Endodermal cell (in vitro differentiated cells): ENCODE data around the gene RXFP1. TPM values are rescaled to one million over a fixed set of nuclear protein-coding genes. Genes with fewer than 3 reads are reported as not detected.

Experiments
- DNase-seq: peaks from one replicate; pipeline ENCODE4 v3.0.0-alpha.2; 2017
- H3K27ac ChIP-seq: 2 replicates; pipeline ENCODE4 v1.5.1; 2013; ENCODE audit warnings: mild to moderate bottlenecking, low read depth, low read length, moderate library complexity
- H3K27me3 ChIP-seq: 2 replicates; pipeline ENCODE4 v1.6.1; 2013; ENCODE audit warnings: mild to moderate bottlenecking, low read length, moderate library complexity; ENCODE audit not compliant: insufficient read depth, control insufficient read depth, poor library complexity, severe bottlenecking
- H3K36me3 ChIP-seq: 2 replicates; pipeline ENCODE4 v1.7.0; 2013; ENCODE audit warnings: mild to moderate bottlenecking, low read length, moderate library complexity; ENCODE audit not compliant: control insufficient read depth, insufficient read depth
- H3K4me1 ChIP-seq: one replicate; pipeline ENCODE4 v1.7.0; 2013; ENCODE audit warnings: low read length; ENCODE audit not compliant: control insufficient read depth, insufficient read depth
- H3K4me3 ChIP-seq: 2 replicates; pipeline ENCODE4 v1.5.1; 2013; ENCODE audit warnings: mild to moderate bottlenecking, low read length, moderate library complexity
- H3K9ac ChIP-seq: 2 replicates; pipeline ENCODE4 v1.6.1; 2013; ENCODE audit warnings: mild to moderate bottlenecking, low read length, moderate library complexity; ENCODE audit not compliant: poor library complexity, severe bottlenecking; ENCODE audit errors: extremely low read depth
- H3K9me3 ChIP-seq: 2 replicates; pipeline ENCODE4 v1.6.1; 2013; ENCODE audit warnings: mild to moderate bottlenecking, low read length, moderate library complexity; ENCODE audit not compliant: control insufficient read depth
- H3K27ac Mint-ChIP-seq: 2 replicates; pipeline ENCODE4 v1.8.0; 2020; ENCODE audit warnings: mixed read lengths
- H3K27me3 Mint-ChIP-seq: 2 replicates; pipeline ENCODE4 v1.8.0; 2021; ENCODE audit warnings: mild to moderate bottlenecking, mixed read lengths; ENCODE audit not compliant: insufficient read depth
- H3K36me3 Mint-ChIP-seq: 2 replicates; pipeline ENCODE4 v1.8.0; 2020; ENCODE audit warnings: low read depth, mixed read lengths
- H3K4me1 Mint-ChIP-seq: 2 replicates; pipeline ENCODE4 v1.8.0; 2020; ENCODE audit warnings: mixed read lengths
- H3K4me3 Mint-ChIP-seq: 2 replicates; pipeline ENCODE4 v1.8.0; 2020; ENCODE audit warnings: mild to moderate bottlenecking, moderate library complexity, mixed read lengths
- H3K9me3 Mint-ChIP-seq: 2 replicates; pipeline ENCODE4 v1.8.0; 2020; ENCODE audit warnings: mild to moderate bottlenecking, mixed read lengths
- CTCF ChIP-seq: fragments of 200-600 bp; sonication (generic); conservative IDR thresholded peaks from 2 replicates; pipeline ENCODE4 v1.5.0; 2021; ENCODE audit warnings: antibody characterized with exemption, mild to moderate bottlenecking
- WGBS, 2 experiments: methylation state at CpG; one replicate each; pipeline versions ENCODE4 v1.1.5 to v1.1.7; 2013; ENCODE audit warnings: missing lambda C conversion rate in 2 of 2, mixed read lengths in 1 of 2; ENCODE audit not compliant: insufficient coverage in 1 of 2, insufficient read length in 1 of 2; 5-methylcytosine and 5-hydroxymethylcytosine counted together
- total RNA-seq, 2 donors: library from RNA; stranded (reverse); fragmentation: NEBNext Ultra II Directional in 1 of 2; extraction: Animal tissue kit (Norgen Biotek cat#: 25700) in 1 of 2; gene quantifications; 2 replicates in 1 of 2; 3 replicates in 1 of 2; pipeline ENCODE4 v1.2.1, GENCODE V29; 2021

RXFP1 gene
- total RNA-seq, 2 donors from 2014 or later, result not detected

- no peaks in the 10 kb centered on the region for H3K9me3 ChIP-seq
- H3K4me1 Mint-ChIP-seq, result no peaks in the 10 kb centered on the region
- H3K4me3 ChIP-seq, result no peak overlapping the region
- H3K9me3 Mint-ChIP-seq, result no peaks in the 10 kb centered on the region
- H3K27ac Mint-ChIP-seq, result no peak overlapping the region
- H3K9ac ChIP-seq, result no peak overlapping the region
- no peak overlapping the region for H3K4me3 Mint-ChIP-seq
- no peaks in the 10 kb centered on the region for H3K36me3 ChIP-seq
- WGBS, 2 experiments, result 89 to 100% methylated on average over 1 to 4 of the region's 4 CpGs
- no peak for TF ChIP-seq CTCF
- no peak for DNase-seq
- no peaks in the 10 kb centered on the region for H3K4me1 ChIP-seq
- H3K27me3 ChIP-seq, result no peaks in the 10 kb centered on the region
- no peaks in the 10 kb centered on the region for H3K36me3 Mint-ChIP-seq
- H3K27me3 Mint-ChIP-seq, result no peaks in the 10 kb centered on the region
- H3K27ac ChIP-seq, result no peak overlapping the region
These were observed 85.3 kb downstream of the RXFP1 start for GRCh38 chr4:158606969-158607368.

DNA sequence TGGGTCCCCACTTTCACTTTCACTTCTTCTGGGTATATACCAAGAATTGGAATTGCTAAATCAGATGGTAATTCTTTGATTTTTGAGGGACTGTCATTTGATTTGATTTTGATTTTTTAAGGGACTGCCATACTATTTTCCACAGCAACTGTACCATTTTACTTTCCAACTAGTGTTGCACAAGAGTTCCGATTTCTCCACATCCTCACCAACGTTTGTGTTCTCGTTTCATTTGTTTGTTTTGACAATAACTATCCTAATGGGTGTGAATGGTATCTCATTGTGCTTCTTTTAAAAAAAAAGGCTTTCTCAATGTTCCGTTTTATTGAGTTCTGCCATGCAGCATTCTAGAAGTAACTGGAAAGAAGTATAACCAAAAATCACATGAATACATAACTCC lies 87.4 kb downstream of the RXFP1 start:
- no peaks in the 10 kb centered on the region for H3K27me3 ChIP-seq
- DNase-seq, result no peak
- H3K27ac ChIP-seq, result no peak overlapping the region
- H3K36me3 ChIP-seq, result no peaks in the 10 kb centered on the region
- H3K9me3 Mint-ChIP-seq, result no peaks in the 10 kb centered on the region
- no peaks in the 10 kb centered on the region for H3K27me3 Mint-ChIP-seq
- H3K4me1 Mint-ChIP-seq, result no peaks in the 10 kb centered on the region
- H3K9me3 ChIP-seq, result no peaks in the 10 kb centered on the region
- WGBS, 2 experiments, result 94% methylated on average over 4 of the region's 4 CpGs; no CpG with 5 or more reads in 1 of the 2 experiments
- no peak for TF ChIP-seq CTCF
- H3K9ac ChIP-seq, result no peak overlapping the region
- no peaks in the 10 kb centered on the region for H3K4me1 ChIP-seq
- H3K4me3 Mint-ChIP-seq, result no peak overlapping the region
- H3K4me3 ChIP-seq, result no peak overlapping the region
- H3K27ac Mint-ChIP-seq, result no peak overlapping the region
- no peaks in the 10 kb centered on the region for H3K36me3 Mint-ChIP-seq

DNA sequence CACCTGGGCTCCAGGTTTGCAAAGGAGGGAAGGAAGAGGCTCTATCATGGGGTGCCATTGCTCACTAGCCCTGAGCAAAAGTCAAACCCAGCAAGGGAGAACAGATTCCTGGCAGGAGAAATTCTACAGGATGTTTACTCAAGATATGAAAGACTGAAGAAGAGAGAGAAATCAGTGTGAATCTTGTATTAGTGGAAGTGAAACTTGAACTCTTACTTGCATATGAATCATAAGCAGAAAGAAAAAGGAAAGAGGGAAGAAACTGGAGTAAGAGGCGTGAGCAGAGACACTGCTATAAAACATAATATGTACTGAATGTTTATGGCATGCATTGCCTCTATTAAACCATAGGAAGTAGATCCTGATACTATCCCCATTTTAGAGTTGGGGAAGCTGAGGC lies 89.1 kb downstream of the RXFP1 start:
- no peaks in the 10 kb centered on the region for H3K9me3 ChIP-seq
- no peaks in the 10 kb centered on the region for H3K27me3 ChIP-seq
- Mint-ChIP-seq H3K36me3 (no peaks in the 10 kb centered on the region), H3K27me3 (no peaks in the 10 kb centered on the region), H3K4me1 (no peaks in the 10 kb centered on the region), H3K9me3 (no peaks in the 10 kb centered on the region), H3K27ac (no peak overlapping the region), H3K4me3 (no peak overlapping the region)
- no peak for DNase-seq
- 100% methylated on average over 1 of the region's 1 CpG for WGBS, 2 experiments
- H3K4me3 ChIP-seq, result no peak overlapping the region
- no peaks in the 10 kb centered on the region for H3K4me1 ChIP-seq
- H3K9ac ChIP-seq, result no peak overlapping the region
- H3K27ac ChIP-seq, result no peak overlapping the region
- H3K36me3 ChIP-seq, result no peaks in the 10 kb centered on the region
- no peak for TF ChIP-seq CTCF
